ENCODE results near the gene ZHX3. TPM values are rescaled to one million over a fixed set of nuclear protein-coding genes. Genes with fewer than 3 reads are reported as not detected.

ZHX3 gene
- total and polyA plus RNA-seq, 4 donors, result 3.2 to 30.0 (median 8.0) TPM

DNA sequence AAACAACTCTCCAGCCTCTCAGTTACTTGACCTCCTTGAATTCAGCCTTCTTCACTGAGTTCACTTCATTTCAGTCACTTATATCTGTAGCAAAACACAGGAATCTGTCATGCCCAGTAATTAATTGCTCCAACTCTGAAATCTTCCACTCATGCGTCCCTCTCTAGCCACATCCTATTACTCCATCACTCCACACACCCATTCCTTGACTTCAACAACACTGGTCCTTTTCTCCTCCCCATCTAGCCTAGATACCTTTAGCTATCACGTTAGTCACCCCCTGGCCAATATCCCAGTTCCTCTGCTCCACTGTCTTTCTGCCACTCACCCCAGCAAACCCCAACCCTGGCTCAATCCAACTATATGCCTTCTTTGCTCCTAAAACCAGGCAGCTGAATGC lies 7.7 kb downstream of the ZHX3 start:
- peak overlapping the region; percentile 64 to 70 for H3K27ac ChIP-seq (ENCODE audit: low read depth in 1 of 2, low read length in 2 of 2)
- no peaks in the 10 kb centered on the region for H3K27me3 ChIP-seq (ENCODE audit: control insufficient read depth in 4 of 4, insufficient read depth in 4 of 4, low read length in 3 of 4)

GRCh38 chr20:41308726-41309413 lies 8.7 kb downstream of the ZHX3 start:
- H3K9me3 ChIP-seq (ENCODE audit: control insufficient read depth in 4 of 4, low read length in 3 of 4), result no peaks in the 10 kb centered on the region
- H3K27me3 ChIP-seq (ENCODE audit: control insufficient read depth in 4 of 4, insufficient read depth in 4 of 4, low read length in 3 of 4), result no peaks in the 10 kb centered on the region
- 14% methylated on average over 3 of the region's 3 CpGs for WGBS
- peaks cover 8 to 27% (median 14%) of the 10 kb centered on the region in 4 donors for H3K4me1 ChIP-seq (ENCODE audit: control insufficient read depth in 4 of 4, insufficient read depth in 4 of 4, low read length in 3 of 4)
- DNase-seq (ENCODE audit: low spot score), result no peak
- peak overlapping the region; percentile 64 to 70 for H3K27ac ChIP-seq (ENCODE audit: low read depth in 1 of 2, low read length in 2 of 2)
- H3K9ac ChIP-seq (ENCODE audit: low read depth in 1 of 2, low read length in 2 of 2), result no peak overlapping the region
- H3K36me3 ChIP-seq (ENCODE audit: control insufficient read depth in 4 of 4, insufficient read depth in 3 of 4, low read depth in 1 of 4, low read length in 3 of 4), result peaks cover 0 to 2% (median 0%) of the 10 kb centered on the region in 4 donors
- no peak overlapping the region for H3K4me3 ChIP-seq (ENCODE audit: low read depth in 1 of 3, low read length in 3 of 3)
- TF ChIP-seq GABPA (IDR thresholded peaks at IDR 0.05 in 1 of 2, conservative IDR thresholded peaks at IDR 0.05 in 1 of 2) (no peak), YY1 (IDR thresholded peaks at IDR 0.05) (no peak), NR2F2 (IDR thresholded peaks at IDR 0.05) (no peak), HNF4A (conservative IDR thresholded peaks at IDR 0.05) (no peak), SP1 (IDR thresholded peaks at IDR 0.05) (no peak), RXRA (IDR thresholded peaks at IDR 0.05) (no peak), EGR1 (IDR thresholded peaks at IDR 0.05; ENCODE audit: low read depth in 2 of 2) (no peak), TAF1 (conservative IDR thresholded peaks at IDR 0.05) (no peak)
- TF ChIP-seq, protein P1, sequence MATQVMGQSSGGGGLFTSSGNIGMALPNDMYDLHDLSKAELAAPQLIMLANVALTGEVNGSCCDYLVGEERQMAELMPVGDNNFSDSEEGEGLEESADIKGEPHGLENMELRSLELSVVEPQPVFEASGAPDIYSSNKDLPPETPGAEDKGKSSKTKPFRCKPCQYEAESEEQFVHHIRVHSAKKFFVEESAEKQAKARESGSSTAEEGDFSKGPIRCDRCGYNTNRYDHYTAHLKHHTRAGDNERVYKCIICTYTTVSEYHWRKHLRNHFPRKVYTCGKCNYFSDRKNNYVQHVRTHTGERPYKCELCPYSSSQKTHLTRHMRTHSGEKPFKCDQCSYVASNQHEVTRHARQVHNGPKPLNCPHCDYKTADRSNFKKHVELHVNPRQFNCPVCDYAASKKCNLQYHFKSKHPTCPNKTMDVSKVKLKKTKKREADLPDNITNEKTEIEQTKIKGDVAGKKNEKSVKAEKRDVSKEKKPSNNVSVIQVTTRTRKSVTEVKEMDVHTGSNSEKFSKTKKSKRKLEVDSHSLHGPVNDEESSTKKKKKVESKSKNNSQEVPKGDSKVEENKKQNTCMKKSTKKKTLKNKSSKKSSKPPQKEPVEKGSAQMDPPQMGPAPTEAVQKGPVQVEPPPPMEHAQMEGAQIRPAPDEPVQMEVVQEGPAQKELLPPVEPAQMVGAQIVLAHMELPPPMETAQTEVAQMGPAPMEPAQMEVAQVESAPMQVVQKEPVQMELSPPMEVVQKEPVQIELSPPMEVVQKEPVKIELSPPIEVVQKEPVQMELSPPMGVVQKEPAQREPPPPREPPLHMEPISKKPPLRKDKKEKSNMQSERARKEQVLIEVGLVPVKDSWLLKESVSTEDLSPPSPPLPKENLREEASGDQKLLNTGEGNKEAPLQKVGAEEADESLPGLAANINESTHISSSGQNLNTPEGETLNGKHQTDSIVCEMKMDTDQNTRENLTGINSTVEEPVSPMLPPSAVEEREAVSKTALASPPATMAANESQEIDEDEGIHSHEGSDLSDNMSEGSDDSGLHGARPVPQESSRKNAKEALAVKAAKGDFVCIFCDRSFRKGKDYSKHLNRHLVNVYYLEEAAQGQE (IDR thresholded peaks at IDR 0.05), result no peak
- TF ChIP-seq, protein P2, sequence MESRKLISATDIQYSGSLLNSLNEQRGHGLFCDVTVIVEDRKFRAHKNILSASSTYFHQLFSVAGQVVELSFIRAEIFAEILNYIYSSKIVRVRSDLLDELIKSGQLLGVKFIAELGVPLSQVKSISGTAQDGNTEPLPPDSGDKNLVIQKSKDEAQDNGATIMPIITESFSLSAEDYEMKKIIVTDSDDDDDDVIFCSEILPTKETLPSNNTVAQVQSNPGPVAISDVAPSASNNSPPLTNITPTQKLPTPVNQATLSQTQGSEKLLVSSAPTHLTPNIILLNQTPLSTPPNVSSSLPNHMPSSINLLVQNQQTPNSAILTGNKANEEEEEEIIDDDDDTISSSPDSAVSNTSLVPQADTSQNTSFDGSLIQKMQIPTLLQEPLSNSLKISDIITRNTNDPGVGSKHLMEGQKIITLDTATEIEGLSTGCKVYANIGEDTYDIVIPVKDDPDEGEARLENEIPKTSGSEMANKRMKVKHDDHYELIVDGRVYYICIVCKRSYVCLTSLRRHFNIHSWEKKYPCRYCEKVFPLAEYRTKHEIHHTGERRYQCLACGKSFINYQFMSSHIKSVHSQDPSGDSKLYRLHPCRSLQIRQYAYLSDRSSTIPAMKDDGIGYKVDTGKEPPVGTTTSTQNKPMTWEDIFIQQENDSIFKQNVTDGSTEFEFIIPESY (IDR thresholded peaks at IDR 0.05), result no peak

More for the DNA sequence above, 7.7 kb downstream of the ZHX3 start:
- Histone ChIP-seq H3K9ac (ENCODE audit: low read depth in 1 of 2, low read length in 2 of 2) (no peak overlapping the region), H3K9me3 (ENCODE audit: control insufficient read depth in 4 of 4, low read length in 3 of 4) (no peaks in the 10 kb centered on the region), H3K4me1 (ENCODE audit: control insufficient read depth in 4 of 4, insufficient read depth in 4 of 4, low read length in 3 of 4) (peaks cover 9 to 27% (median 18%) of the 10 kb centered on the region in 4 donors), H3K4me3 (ENCODE audit: low read depth in 1 of 3, low read length in 3 of 3) (no peak overlapping the region), H3K36me3 (ENCODE audit: control insufficient read depth in 4 of 4, insufficient read depth in 3 of 4, low read depth in 1 of 4, low read length in 3 of 4) (peaks cover 0 to 2% (median 0%) of the 10 kb centered on the region in 4 donors)
- 71% methylated on average over 2 of the region's 2 CpGs for WGBS
- DNase-seq (ENCODE audit: low spot score), result no peak
- no peak for TF ChIP-seq MAX (IDR thresholded peaks at IDR 0.05)
- no peak for TF ChIP-seq TAF1 (conservative IDR thresholded peaks at IDR 0.05)
- TF ChIP-seq, protein P3, sequence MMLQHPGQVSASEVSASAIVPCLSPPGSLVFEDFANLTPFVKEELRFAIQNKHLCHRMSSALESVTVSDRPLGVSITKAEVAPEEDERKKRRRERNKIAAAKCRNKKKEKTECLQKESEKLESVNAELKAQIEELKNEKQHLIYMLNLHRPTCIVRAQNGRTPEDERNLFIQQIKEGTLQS (IDR thresholded peaks at IDR 0.05), result no peak
- TF ChIP-seq, protein P1 (IDR thresholded peaks at IDR 0.05), result no peak
- TF ChIP-seq, protein P2 (IDR thresholded peaks at IDR 0.05), result no peak
- no peak for TF ChIP-seq JUND (IDR thresholded peaks at IDR 0.05)
- no peak for TF ChIP-seq HNF4G (IDR thresholded peaks at IDR 0.05)
- no peak for TF ChIP-seq EGR1 (IDR thresholded peaks at IDR 0.05; ENCODE audit: low read depth in 2 of 2)
- TF ChIP-seq FOXA1 (IDR thresholded peaks at IDR 0.05), result no peak

All from liver (tissue), 9 donors.